HepG2 (cell line): ENCODE results near the gene PMFBP1. TPM values are rescaled to one million over a fixed set of nuclear protein-coding genes. Genes with fewer than 3 reads are reported as not detected.

Source experiments
- ATF1 ChIP-seq: IDR thresholded peaks from 2 replicates; pipeline ENCODE4 v1.6.1; 2016; ENCODE audit warnings: mild to moderate bottlenecking, control low read depth
- BRCA1 ChIP-seq: sonication (generic); formaldehyde crosslinking; IDR thresholded peaks from 2 replicates; pipeline ENCODE4 v1.4.0; 2020; ENCODE audit warnings: missing genetic modification reagents
- ESRRA ChIP-seq: sonication (generic); formaldehyde crosslinking; IDR thresholded peaks from 2 replicates; pipeline ENCODE4 v1.5.1; 2020; ENCODE audit warnings: mild to moderate bottlenecking, low read depth, missing genetic modification reagents
- FIP1L1 ChIP-seq: fragments of 200-400 bp; formaldehyde crosslinking; IDR thresholded peaks from 2 replicates; pipeline ENCODE4 v1.6.1; 2018; ENCODE audit warnings: low read depth, mild to moderate bottlenecking, low read length, moderate library complexity, borderline replicate concordance; ENCODE audit not compliant: insufficient read depth
- GABPB1 ChIP-seq: IDR thresholded peaks from 2 replicates; pipeline ENCODE4 v1.6.1; 2016; ENCODE audit warnings: mild to moderate bottlenecking, missing genetic modification reagents, moderate library complexity, missing compliant biosample characterization
- GZF1 ChIP-seq: sonication (generic); formaldehyde crosslinking; IDR thresholded peaks from 2 replicates; pipeline ENCODE4 v1.5.1; 2020; ENCODE audit warnings: mild to moderate bottlenecking, missing genetic modification reagents
- KDM1A ChIP-seq: IDR thresholded peaks from 2 replicates; pipeline ENCODE4 v1.6.1; 2016; ENCODE audit warnings: missing compliant biosample characterization
- MEIS1 ChIP-seq: sonication (generic); formaldehyde crosslinking; IDR thresholded peaks from 2 replicates; pipeline ENCODE4 v1.9.0; 2021; ENCODE audit warnings: mild to moderate bottlenecking, missing genetic modification reagents, moderate library complexity, borderline replicate concordance
- MIXL1 ChIP-seq: IDR thresholded peaks from 2 replicates; pipeline ENCODE4 v1.6.1; 2016
- NFRKB ChIP-seq: fragments of 450-650 bp; IDR thresholded peaks from 2 replicates; pipeline ENCODE4 v1.6.1; 2017
- NFYC ChIP-seq: IDR thresholded peaks from 2 replicates; pipeline ENCODE4 v1.6.1; 2016; ENCODE audit warnings: missing genetic modification reagents, missing compliant biosample characterization
- NPAS2 ChIP-seq: sonication (generic); formaldehyde crosslinking; IDR thresholded peaks from 2 replicates; pipeline ENCODE4 v1.8.0; 2022; ENCODE audit warnings: mild to moderate bottlenecking, missing genetic modification reagents, borderline replicate concordance
- PRDM4 ChIP-seq: sonication (generic); formaldehyde crosslinking; IDR thresholded peaks from 2 replicates; pipeline ENCODE4 v1.9.0; 2021; ENCODE audit warnings: missing genetic modification reagents, borderline replicate concordance
- RARG ChIP-seq: sonication (generic); formaldehyde crosslinking; IDR thresholded peaks from 2 replicates; pipeline ENCODE4 v1.4.0; 2020; ENCODE audit warnings: low read depth, mild to moderate bottlenecking, missing genetic modification reagents
- RELA ChIP-seq: sonication (generic); formaldehyde crosslinking; IDR thresholded peaks from 2 replicates; pipeline ENCODE4 v1.4.0; 2020; ENCODE audit warnings: missing genetic modification reagents
- RFX1 ChIP-seq: fragments of 450-650 bp; IDR thresholded peaks from 2 replicates; pipeline ENCODE4 v1.6.1; 2017
- SNAI1 ChIP-seq: sonication (generic); formaldehyde crosslinking; IDR thresholded peaks from 2 replicates; pipeline ENCODE4 v1.5.0; 2020; ENCODE audit warnings: mild to moderate bottlenecking, missing genetic modification reagents, borderline replicate concordance
- TBL1XR1 ChIP-seq: fragments of 150-350 bp; IDR thresholded peaks from 2 replicates; pipeline ENCODE4 v1.6.1; 2014; ENCODE audit warnings: borderline replicate concordance, low read length; ENCODE audit not compliant: partially characterized antibody
- TEF ChIP-seq: sonication (generic); formaldehyde crosslinking; IDR thresholded peaks from 2 replicates; pipeline ENCODE4 v1.5.0; 2020; ENCODE audit warnings: missing genetic modification reagents
- TGIF2 ChIP-seq: IDR thresholded peaks from 2 replicates; pipeline ENCODE4 v1.6.1; 2016; ENCODE audit warnings: control low read depth, missing compliant biosample characterization
- THAP7 ChIP-seq: sonication (generic); formaldehyde crosslinking; IDR thresholded peaks from 2 replicates; pipeline ENCODE4 v1.8.1; 2023; ENCODE audit warnings: mild to moderate bottlenecking, missing genetic modification reagents
- TIGD3 ChIP-seq: sonication (generic); formaldehyde crosslinking; IDR thresholded peaks from 2 replicates; pipeline ENCODE4 v1.5.1; 2020; ENCODE audit warnings: mild to moderate bottlenecking, missing genetic modification reagents, borderline replicate concordance
- ZFX ChIP-seq: sonication (generic); formaldehyde crosslinking; IDR thresholded peaks from 2 replicates; pipeline ENCODE4 v1.4.0; 2020; ENCODE audit warnings: mild to moderate bottlenecking, low read depth, missing genetic modification reagents, moderate library complexity
- ZIK1 ChIP-seq: sonication (generic); formaldehyde crosslinking; IDR thresholded peaks from 2 replicates; pipeline ENCODE4 v1.5.0; 2020; ENCODE audit warnings: mild to moderate bottlenecking, low read depth, missing genetic modification reagents, borderline replicate concordance
- ZMYM4 ChIP-seq: sonication (generic); formaldehyde crosslinking; IDR thresholded peaks from 2 replicates; pipeline ENCODE4 v1.8.1; 2023; ENCODE audit warnings: mild to moderate bottlenecking, missing genetic modification reagents
- ZNF251 ChIP-seq: sonication (generic); formaldehyde crosslinking; IDR thresholded peaks from 2 replicates; pipeline ENCODE4 v1.9.0; 2021; ENCODE audit warnings: mild to moderate bottlenecking, missing genetic modification reagents
- ZNF264 ChIP-seq: sonication (generic); formaldehyde crosslinking; IDR thresholded peaks from 2 replicates; pipeline ENCODE4 v1.4.0; 2020; ENCODE audit warnings: missing genetic modification reagents
- ZNF576 ChIP-seq: sonication (generic); formaldehyde crosslinking; IDR thresholded peaks from 2 replicates; pipeline ENCODE4 v1.4.0; 2020; ENCODE audit warnings: mild to moderate bottlenecking, missing genetic modification reagents
- ZNF766 ChIP-seq: sonication (generic); formaldehyde crosslinking; IDR thresholded peaks from 2 replicates; pipeline ENCODE4 v1.5.0; 2020; ENCODE audit warnings: missing genetic modification reagents, borderline replicate concordance
- polyA plus RNA-seq, 8 experiments: library from polyadenylated mRNA; depleted of rRNA in 3 of 8; stranded (reverse) in 7 of 8; unstranded in 1 of 8; fragments of >200 nt; fragmentation: Illumina TruSeq in 4 of 8; extraction: Trizol in 4 of 8; gene quantifications; 2 replicates each; pipeline versions ENCODE4 v1.2.1 to v1.2.3, GENCODE V29; 2011 to 2016; ENCODE audit warnings: low read depth in 4 of 8, missing spikeins in 1 of 8, mixed read lengths in 1 of 8; ENCODE audit not compliant: insufficient read depth in 1 of 8
- total RNA-seq, 5 experiments: library from RNA; depleted of rRNA; stranded (reverse); fragments of >200 nt; fragmentation: Illumina TruSeq; extraction: Trizol; gene quantifications; 2 replicates each; pipeline ENCODE4 v1.2.3, GENCODE V29; 2016; ENCODE audit warnings: low read depth in 1 of 5

The PMFBP1 gene
- total and polyA plus RNA-seq, 2 of the 13 experiments (the other 11 are each of a cell fraction or from before 2014, with no cell fraction given), result 1.9 to 3.8 TPM

GRCh38 chr16:72099377-72099818 is 72.6 kb downstream of the PMFBP1 start (continued):
- TF ChIP-seq TGIF2 (CRISPR knock-in tag) (no peak), RELA (no peak), RARG (CRISPR knock-in tag) (no peak), TBL1XR1 (no peak), GZF1 (CRISPR knock-in tag) (no peak), ZMYM4 (peak; percentile 53; the same call in 1 of the 2 replicates), MIXL1 (CRISPR knock-in tag) (no peak), BRCA1 (CRISPR knock-in tag) (no peak), THAP7 (CRISPR knock-in tag) (no peak), ZNF251 (CRISPR knock-in tag) (no peak), TIGD3 (CRISPR knock-in tag) (no peak), FIP1L1 (no peak), ZFX (CRISPR knock-in tag) (peak; percentile 29; the same call in 1 of the 2 replicates), SNAI1 (no peak), ZNF576 (CRISPR knock-in tag) (no peak), TEF (CRISPR knock-in tag) (no peak), ESRRA (CRISPR knock-in tag) (no peak), ZIK1 (CRISPR knock-in tag) (no peak), ZNF264 (no peak), KDM1A (no peak), RFX1 (no peak), ZNF766 (CRISPR knock-in tag) (no peak), NFRKB (no peak), GABPB1 (CRISPR knock-in tag) (0 out of 2 replicates have a peak, but pooled peaks have one; percentile 11), NFYC (CRISPR knock-in tag) (no peak), MEIS1 (CRISPR knock-in tag) (peak; percentile 86; the same call in 1 of the 2 replicates), PRDM4 (no peak), NPAS2 (CRISPR knock-in tag) (no peak), ATF1 (CRISPR knock-in tag) (no peak)
